IPS-NIHi11 (cell line): ENCODE measurements around the gene CNNM4.

Source experiments
- DNase-seq: peaks from one replicate; pipeline ENCODE4 v3.0.0; 2012; ENCODE audit warnings: mixed read lengths, low spot score

Gene CNNM4

GRCh38 chr2:96859099-96859649, 98.5 kb downstream of the CNNM4 start:
- DNase-seq = peak; percentile 24

- no peak for DNase-seq
Observed at GRCh38 chr2:96859681-96860064, 99.0 kb downstream of the CNNM4 start.

GRCh38 chr2:96860065-96861029, 99.6 kb downstream of the CNNM4 start:
- DNase-seq = no peak

- no peak for DNase-seq
Observed at GRCh38 chr2:96861074-96861473, 100.4 kb downstream of the CNNM4 start.
